Sigmoid colon (tissue), 4 donors: Measurements from ENCODE around the gene IRX5.

Source experiments
- EP300 ChIP-seq, 4 donors: sonication (generic); formaldehyde crosslinking; IDR thresholded peaks; one replicate each; pipeline ENCODE4 v1.6.1; 2017; ENCODE audit warnings: antibody characterized with exemption in 4 of 4
- POLR2A ChIP-seq, 2 donors: fragments of 450-650 bp; IDR thresholded peaks; one replicate each; pipeline ENCODE4 v1.6.1; 2016; ENCODE audit warnings: antibody characterized with exemption in 2 of 2, mild to moderate bottlenecking in 2 of 2, moderate library complexity in 2 of 2
- POLR2AphosphoS5 ChIP-seq, 4 donors: sonication (generic); formaldehyde crosslinking; IDR thresholded peaks; one replicate each; pipeline ENCODE4 v1.6.1; 2017; ENCODE audit warnings: antibody characterized with exemption in 4 of 4
- TF ChIP-seq, protein P1 (sequence below), 4 experiments: fragments of 450-650 bp in 3 of 4; fragments of 200-600 bp in 1 of 4; IDR thresholded peaks; one replicate each; pipeline ENCODE4 v1.5.1; 2016 to 2019; ENCODE audit warnings: antibody characterized with exemption in 4 of 4, mild to moderate bottlenecking in 3 of 4, moderate library complexity in 2 of 4

DNA sequence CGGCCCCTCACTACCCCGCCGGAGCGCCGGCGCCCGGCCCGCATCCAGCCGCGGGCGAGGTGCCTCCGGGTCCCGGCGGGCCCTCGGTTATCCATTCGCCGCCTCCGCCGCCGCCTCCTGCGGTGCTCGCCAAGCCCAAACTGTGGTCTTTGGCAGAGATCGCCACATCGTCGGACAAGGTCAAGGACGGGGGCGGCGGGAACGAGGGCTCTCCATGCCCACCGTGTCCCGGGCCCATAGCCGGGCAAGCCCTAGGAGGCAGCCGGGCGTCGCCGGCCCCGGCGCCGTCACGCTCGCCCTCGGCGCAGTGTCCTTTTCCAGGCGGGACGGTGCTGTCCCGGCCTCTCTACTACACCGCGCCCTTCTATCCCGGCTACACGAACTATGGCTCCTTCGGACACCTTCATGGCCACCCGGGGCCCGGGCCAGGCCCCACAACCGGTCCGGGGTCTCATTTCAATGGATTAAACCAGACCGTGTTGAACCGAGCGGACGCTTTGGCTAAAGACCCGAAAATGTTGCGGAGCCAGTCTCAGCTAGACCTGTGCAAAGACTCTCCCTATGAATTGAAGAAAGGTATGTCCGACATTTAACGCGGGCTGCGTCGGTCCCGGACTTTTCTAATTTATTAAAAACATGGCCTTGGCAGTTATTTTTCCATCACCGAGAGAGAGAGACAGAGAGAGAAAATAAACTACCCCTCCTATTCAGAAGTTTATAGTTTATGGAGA is 2.8 kb downstream of the IRX5 start:
- TF ChIP-seq POLR2A (IDR thresholded peaks at IDR 0.05) (no peak), EP300 (IDR thresholded peaks at IDR 0.05) (no peak), POLR2AphosphoS5 (IDR thresholded peaks at IDR 0.05) (no peak)
- TF ChIP-seq, protein P1, sequence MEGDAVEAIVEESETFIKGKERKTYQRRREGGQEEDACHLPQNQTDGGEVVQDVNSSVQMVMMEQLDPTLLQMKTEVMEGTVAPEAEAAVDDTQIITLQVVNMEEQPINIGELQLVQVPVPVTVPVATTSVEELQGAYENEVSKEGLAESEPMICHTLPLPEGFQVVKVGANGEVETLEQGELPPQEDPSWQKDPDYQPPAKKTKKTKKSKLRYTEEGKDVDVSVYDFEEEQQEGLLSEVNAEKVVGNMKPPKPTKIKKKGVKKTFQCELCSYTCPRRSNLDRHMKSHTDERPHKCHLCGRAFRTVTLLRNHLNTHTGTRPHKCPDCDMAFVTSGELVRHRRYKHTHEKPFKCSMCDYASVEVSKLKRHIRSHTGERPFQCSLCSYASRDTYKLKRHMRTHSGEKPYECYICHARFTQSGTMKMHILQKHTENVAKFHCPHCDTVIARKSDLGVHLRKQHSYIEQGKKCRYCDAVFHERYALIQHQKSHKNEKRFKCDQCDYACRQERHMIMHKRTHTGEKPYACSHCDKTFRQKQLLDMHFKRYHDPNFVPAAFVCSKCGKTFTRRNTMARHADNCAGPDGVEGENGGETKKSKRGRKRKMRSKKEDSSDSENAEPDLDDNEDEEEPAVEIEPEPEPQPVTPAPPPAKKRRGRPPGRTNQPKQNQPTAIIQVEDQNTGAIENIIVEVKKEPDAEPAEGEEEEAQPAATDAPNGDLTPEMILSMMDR (IDR thresholded peaks at IDR 0.05) = no peak
